Measurements from ENCODE around the gene MACC1. TPM values are rescaled to one million over a fixed set of nuclear protein-coding genes. Genes with fewer than 3 reads are reported as not detected.

Gene MACC1
- total RNA-seq, 2 donors from 2014 or later: not detected

DNA sequence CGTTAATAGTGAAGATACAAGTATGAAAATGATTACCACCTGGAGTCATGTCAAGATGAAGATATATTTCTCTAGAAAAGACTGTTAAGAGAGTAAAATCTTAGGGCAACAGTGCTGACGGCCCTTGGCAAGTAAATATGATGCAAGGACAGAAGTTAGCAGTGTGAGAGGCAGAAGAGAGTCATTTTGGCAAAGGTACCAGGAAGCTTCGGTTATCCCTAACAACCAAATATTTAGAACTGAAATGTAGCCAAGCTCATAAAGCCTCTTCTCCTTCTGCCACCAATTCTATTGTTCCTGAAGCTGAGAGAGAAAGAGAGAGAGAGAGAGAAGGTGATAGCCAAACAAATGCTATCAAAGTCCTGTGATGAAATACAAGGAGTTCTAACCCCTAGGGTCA lies 109.6 kb downstream of the MACC1 start:
- ATAC-seq: no peak
- H3K36me3 Mint-ChIP-seq: no peaks in the 10 kb centered on the region
- H3K9me3 Mint-ChIP-seq: peaks cover 8 to 10% of the 10 kb centered on the region in 2 donors
- H3K27ac Mint-ChIP-seq: no peak overlapping the region
- DNase-seq (ENCODE audit: low spot score in 2 of 2): no peak

GRCh38 chr7:20104696-20105095 lies 112.5 kb downstream of the MACC1 start:
- Mint-ChIP-seq H3K27ac (no peak overlapping the region), H3K36me3 (no peaks in the 10 kb centered on the region)

GRCh38 chr7:20102982-20103381 lies 114.2 kb downstream of the MACC1 start:
- Mint-ChIP-seq H3K27ac (no peak overlapping the region), H3K36me3 (no peaks in the 10 kb centered on the region), H3K9me3 (peaks cover 7 to 8% of the 10 kb centered on the region in 2 donors)
- no peak for ATAC-seq
- DNase-seq (ENCODE audit: low spot score in 2 of 2): no peak

More at GRCh38 chr7:20104696-20105095, 112.5 kb downstream of the MACC1 start:
- DNase-seq (ENCODE audit: low spot score in 2 of 2) (no peak), ATAC-seq (no peak)
- peaks cover 10 to 12% of the 10 kb centered on the region in 2 donors for H3K9me3 Mint-ChIP-seq

DNA sequence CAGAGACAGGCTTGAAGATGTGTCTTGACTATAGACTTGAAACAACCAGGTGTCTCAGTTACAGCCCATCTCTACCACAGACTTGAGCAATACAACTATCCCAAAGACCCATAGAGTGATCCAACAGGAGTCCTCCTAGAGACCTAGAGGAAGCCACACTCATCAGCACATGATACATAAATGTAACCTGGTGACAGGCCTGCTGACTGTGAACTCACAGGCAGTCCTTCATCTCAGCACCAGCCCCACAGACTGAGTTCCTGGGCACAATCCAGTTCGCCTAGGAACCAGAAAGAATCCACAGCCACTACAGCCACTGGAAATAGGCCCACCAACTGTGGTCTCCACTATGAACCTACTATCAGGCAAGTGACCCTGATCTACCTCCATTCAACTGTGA lies 121.3 kb downstream of the MACC1 start:
- Mint-ChIP-seq H3K9me3 (peaks cover 5 to 18% of the 10 kb centered on the region in 2 donors), H3K27ac (no peak overlapping the region), H3K36me3 (peaks cover 5% of the 10 kb centered on the region in 2 donors)
- ATAC-seq: no peak
- no peak for DNase-seq (ENCODE audit: low spot score in 2 of 2)

DNA sequence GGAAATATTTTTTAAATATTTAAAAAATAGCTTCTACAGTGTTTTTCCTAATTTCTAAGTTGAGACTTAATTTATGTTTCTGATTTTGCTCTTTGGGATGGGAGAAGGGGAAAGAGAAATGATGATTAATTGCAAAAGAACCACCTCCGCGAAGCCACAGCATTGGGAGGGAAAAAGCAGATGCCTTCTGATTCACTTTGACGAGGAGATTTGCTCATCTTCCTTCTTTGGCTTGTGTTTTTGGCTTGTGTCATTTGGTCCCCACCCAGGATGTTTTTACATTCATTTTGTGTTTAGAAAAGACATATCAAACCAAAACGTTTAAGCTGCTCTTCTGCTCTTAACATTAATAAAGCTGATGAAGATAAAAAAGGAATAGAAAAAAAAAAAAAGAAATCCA lies 121.7 kb downstream of the MACC1 start:
- H3K36me3 Mint-ChIP-seq: peaks cover 5 to 7% of the 10 kb centered on the region in 2 donors
- ATAC-seq (no peak), DNase-seq (ENCODE audit: low spot score in 2 of 2) (no peak)
- no peak overlapping the region for H3K27ac Mint-ChIP-seq
- H3K9me3 Mint-ChIP-seq: peaks cover 5 to 22% of the 10 kb centered on the region in 2 donors

- ATAC-seq (no peak), DNase-seq (ENCODE audit: low spot score in 2 of 2) (no peak)
- H3K36me3 Mint-ChIP-seq: peaks cover 10 to 11% of the 10 kb centered on the region in 2 donors
- H3K27ac Mint-ChIP-seq: no peak overlapping the region
- H3K9me3 Mint-ChIP-seq: peaks cover 13 to 24% of the 10 kb centered on the region in 2 donors
Observed at GRCh38 chr7:20089431-20089830, 127.8 kb downstream of the MACC1 start.

DNA sequence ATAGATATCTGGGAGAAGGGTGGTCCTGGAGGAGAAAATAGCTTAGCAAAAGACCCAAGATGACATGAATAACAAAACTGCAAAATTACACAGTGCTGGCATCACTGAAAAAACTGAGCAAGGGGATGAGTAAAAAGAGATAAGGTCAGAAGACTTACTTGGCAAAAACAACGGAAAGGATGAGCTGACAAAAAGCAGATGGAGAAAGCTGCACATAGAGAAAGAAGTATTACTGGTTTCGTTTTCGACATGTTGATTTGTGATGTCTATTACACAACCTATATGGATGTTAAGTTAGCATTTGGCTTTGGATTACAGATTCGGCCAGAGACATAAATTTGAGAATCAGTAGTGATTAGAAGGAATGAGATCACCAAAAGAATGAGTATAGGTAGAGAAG lies 132.1 kb downstream of the MACC1 start:
- H3K9me3 Mint-ChIP-seq: peaks cover 7 to 8% of the 10 kb centered on the region in 2 donors
- H3K27ac Mint-ChIP-seq: no peak overlapping the region
- DNase-seq (ENCODE audit: low spot score in 2 of 2) (no peak), ATAC-seq (no peak)
- peaks cover under 1 to 6% of the 10 kb centered on the region in 2 donors for H3K36me3 Mint-ChIP-seq

Other genes with a start within 250 kb of the MACC1 start
- under 1 TPM in 1 of 2 donors, not detected in 1; 0.02 TPM for gene ITGB8, start 113.5 kb upstream of the MACC1 start, total RNA-seq

Measured in activated naive CD4-positive, alpha-beta T cell treated with anti-CD3 and anti-CD28 coated beads, Interleukin-2, amount 50 U/mL, for 72 hours (primary cell).